Epithelial cell of esophagus (primary cell): ENCODE results near the gene FOXA2.
"Not testable (repeated sequence)": the region's sequence is repeated elsewhere in the genome, so short reads cannot be mapped to it uniquely, and the experiment has no call there.

Experiments
- DNase-seq: peaks from one replicate; pipeline ENCODE4 v3.0.0; 2010; ENCODE audit warnings: low read depth
- H3K4me3 ChIP-seq: 2 replicates; pipeline ENCODE4 v1.5.1; 2011; ENCODE audit warnings: mild to moderate bottlenecking, low read length, control low read depth
- TF ChIP-seq, protein P1 (sequence below): IDR thresholded peaks from 2 replicates; pipeline ENCODE4 v1.5.1; 2011; ENCODE audit warnings: low read depth, mild to moderate bottlenecking, low read length, control low read depth, inconsistent platforms; ENCODE audit not compliant: insufficient read depth; ENCODE audit errors: missing control alignments

The FOXA2 gene

DNA sequence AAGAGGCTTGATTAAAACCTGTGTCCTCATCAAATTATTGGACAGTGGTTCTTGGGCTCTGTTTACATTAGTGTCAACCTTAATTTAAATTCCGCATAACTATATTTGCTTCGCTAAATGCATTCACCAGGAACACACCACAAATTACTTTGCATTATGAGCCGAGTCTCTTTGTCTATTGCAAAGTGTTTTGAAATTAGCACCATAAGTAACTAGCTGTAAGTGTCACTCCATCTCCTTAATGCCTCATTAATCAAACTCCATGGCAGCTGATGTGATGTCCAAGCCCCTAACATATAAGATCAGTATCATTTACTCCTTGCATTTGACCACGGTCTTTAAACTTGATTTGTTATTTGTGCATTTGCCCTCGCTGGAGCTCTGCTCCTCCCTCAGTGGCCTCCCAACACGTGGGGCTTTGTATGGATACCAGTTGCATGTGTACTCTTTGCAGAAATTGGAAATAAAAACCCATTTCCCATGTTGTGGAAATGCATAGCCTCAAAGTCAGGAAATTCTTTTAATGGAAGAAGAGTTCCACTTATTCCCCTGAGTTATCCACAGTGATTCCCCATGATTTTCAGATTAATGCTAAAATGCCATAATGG is 24.6 kb downstream of the FOXA2 start:
- no peak for DNase-seq
- TF ChIP-seq, protein P1, sequence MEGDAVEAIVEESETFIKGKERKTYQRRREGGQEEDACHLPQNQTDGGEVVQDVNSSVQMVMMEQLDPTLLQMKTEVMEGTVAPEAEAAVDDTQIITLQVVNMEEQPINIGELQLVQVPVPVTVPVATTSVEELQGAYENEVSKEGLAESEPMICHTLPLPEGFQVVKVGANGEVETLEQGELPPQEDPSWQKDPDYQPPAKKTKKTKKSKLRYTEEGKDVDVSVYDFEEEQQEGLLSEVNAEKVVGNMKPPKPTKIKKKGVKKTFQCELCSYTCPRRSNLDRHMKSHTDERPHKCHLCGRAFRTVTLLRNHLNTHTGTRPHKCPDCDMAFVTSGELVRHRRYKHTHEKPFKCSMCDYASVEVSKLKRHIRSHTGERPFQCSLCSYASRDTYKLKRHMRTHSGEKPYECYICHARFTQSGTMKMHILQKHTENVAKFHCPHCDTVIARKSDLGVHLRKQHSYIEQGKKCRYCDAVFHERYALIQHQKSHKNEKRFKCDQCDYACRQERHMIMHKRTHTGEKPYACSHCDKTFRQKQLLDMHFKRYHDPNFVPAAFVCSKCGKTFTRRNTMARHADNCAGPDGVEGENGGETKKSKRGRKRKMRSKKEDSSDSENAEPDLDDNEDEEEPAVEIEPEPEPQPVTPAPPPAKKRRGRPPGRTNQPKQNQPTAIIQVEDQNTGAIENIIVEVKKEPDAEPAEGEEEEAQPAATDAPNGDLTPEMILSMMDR, result no peak
- H3K4me3 ChIP-seq, result no peak overlapping the region

- H3K4me3 ChIP-seq, result no peak overlapping the region
- DNase-seq, result no peak
- TF ChIP-seq, protein P1, result no peak
Measured at GRCh38 chr20:22557403-22558276, 26.7 kb downstream of the FOXA2 start.

- H3K4me3 ChIP-seq, result no peak overlapping the region
- TF ChIP-seq, protein P1, result no peak
- DNase-seq, result no peak
Measured at GRCh38 chr20:22556565-22557056, 27.8 kb downstream of the FOXA2 start.

- no peak for DNase-seq
- H3K4me3 ChIP-seq, result no peak overlapping the region
- TF ChIP-seq, protein P1, result no peak
Measured at GRCh38 chr20:22555791-22556564, 28.4 kb downstream of the FOXA2 start.

- TF ChIP-seq, protein P1, result no peak
- no peak for DNase-seq
- H3K4me3 ChIP-seq, result no peak overlapping the region
Measured at GRCh38 chr20:22554391-22554790, 30.0 kb downstream of the FOXA2 start.

- not testable (repeated sequence) for H3K4me3 ChIP-seq, DNase-seq
Measured at GRCh38 chr20:22550514-22550913, 33.9 kb downstream of the FOXA2 start.

- DNase-seq, result no peak
- TF ChIP-seq, protein P1, result no peak
- H3K4me3 ChIP-seq, result no peak overlapping the region
Measured at GRCh38 chr20:22548040-22548439, 36.3 kb downstream of the FOXA2 start.
